NCI-H748 treated with DMSO at 0.1 percent for 48 hours (cell line): ENCODE results near the gene GSTM5.
"Not testable (repeated sequence)": the region's sequence is repeated elsewhere in the genome, so short reads cannot be mapped to it uniquely, and the experiment has no call there.

Experiments
- DNase-seq: peaks from one replicate; lab custom pipeline; 2025; lab: John Stamatoyannopoulos, UW

Gene GSTM5

GRCh38 chr1:109697066-109697465 is 15.0 kb upstream of the GSTM5 start:
- DNase-seq, result no peak

GRCh38 chr1:109697861-109698260 is 14.2 kb upstream of the GSTM5 start:
- DNase-seq, result not testable (repeated sequence)

GRCh38 chr1:109702940-109703339 is 9.1 kb upstream of the GSTM5 start:
- not testable (repeated sequence) for DNase-seq

GRCh38 chr1:109704173-109704572 is 7.9 kb upstream of the GSTM5 start:
- DNase-seq, result no peak

- no peak for DNase-seq
These were observed 6.6 kb upstream of the GSTM5 start for GRCh38 chr1:109705411-109705810.

- DNase-seq, result not testable (repeated sequence)
These were observed 3.1 kb upstream of the GSTM5 start for GRCh38 chr1:109708949-109709348.

- DNase-seq, result not testable (repeated sequence)
These were observed 2.2 kb upstream of the GSTM5 start for GRCh38 chr1:109709822-109710221.

- no peak for DNase-seq
These were observed 342 bp downstream of the GSTM5 start for GRCh38 chr1:109712321-109712864.

GRCh38 chr1:109713636-109714035 is 1.6 kb downstream of the GSTM5 start:
- DNase-seq, result no peak

GRCh38 chr1:109714661-109715372 is 2.8 kb downstream of the GSTM5 start:
- no peak for DNase-seq

GRCh38 chr1:109716121-109716520 is 4.1 kb downstream of the GSTM5 start:
- no peak for DNase-seq

- no peak for DNase-seq
These were observed 4.6 kb downstream of the GSTM5 start for GRCh38 chr1:109716570-109717090.

- DNase-seq, result no peak
These were observed 5.7 kb downstream of the GSTM5 start for GRCh38 chr1:109717729-109718128.

GRCh38 chr1:109718495-109718894 is 6.4 kb downstream of the GSTM5 start:
- no peak for DNase-seq

GRCh38 chr1:109719337-109719837 is 7.3 kb downstream of the GSTM5 start:
- no peak for DNase-seq

GRCh38 chr1:109721042-109721441 is 9.0 kb downstream of the GSTM5 start:
- no peak for DNase-seq

- DNase-seq, result no peak
These were observed 9.9 kb downstream of the GSTM5 start for GRCh38 chr1:109721971-109722370.

- DNase-seq, result no peak
These were observed 11.0 kb downstream of the GSTM5 start for GRCh38 chr1:109722908-109723691.

GRCh38 chr1:109724933-109725332 is 12.9 kb downstream of the GSTM5 start:
- no peak for DNase-seq

- no peak for DNase-seq
These were observed 13.5 kb downstream of the GSTM5 start for GRCh38 chr1:109725510-109725909.

- DNase-seq, result no peak
These were observed 14.0 kb downstream of the GSTM5 start for GRCh38 chr1:109726007-109726406.

- no peak for DNase-seq
These were observed 14.8 kb downstream of the GSTM5 start for GRCh38 chr1:109726728-109727373.
